NCI-H2107 treated with DMSO at 0.1 percent for 48 hours (cell line): ENCODE results near the gene PPEF2.
"Not testable (repeated sequence)": the region's sequence is repeated elsewhere in the genome, so short reads cannot be mapped to it uniquely, and the experiment has no call there.

Experiments used
- DNase-seq: peaks from one replicate; lab custom pipeline; 2025; ENCODE audit not compliant: unreplicated experiment; lab: John Stamatoyannopoulos, UW

Gene PPEF2, protein sequence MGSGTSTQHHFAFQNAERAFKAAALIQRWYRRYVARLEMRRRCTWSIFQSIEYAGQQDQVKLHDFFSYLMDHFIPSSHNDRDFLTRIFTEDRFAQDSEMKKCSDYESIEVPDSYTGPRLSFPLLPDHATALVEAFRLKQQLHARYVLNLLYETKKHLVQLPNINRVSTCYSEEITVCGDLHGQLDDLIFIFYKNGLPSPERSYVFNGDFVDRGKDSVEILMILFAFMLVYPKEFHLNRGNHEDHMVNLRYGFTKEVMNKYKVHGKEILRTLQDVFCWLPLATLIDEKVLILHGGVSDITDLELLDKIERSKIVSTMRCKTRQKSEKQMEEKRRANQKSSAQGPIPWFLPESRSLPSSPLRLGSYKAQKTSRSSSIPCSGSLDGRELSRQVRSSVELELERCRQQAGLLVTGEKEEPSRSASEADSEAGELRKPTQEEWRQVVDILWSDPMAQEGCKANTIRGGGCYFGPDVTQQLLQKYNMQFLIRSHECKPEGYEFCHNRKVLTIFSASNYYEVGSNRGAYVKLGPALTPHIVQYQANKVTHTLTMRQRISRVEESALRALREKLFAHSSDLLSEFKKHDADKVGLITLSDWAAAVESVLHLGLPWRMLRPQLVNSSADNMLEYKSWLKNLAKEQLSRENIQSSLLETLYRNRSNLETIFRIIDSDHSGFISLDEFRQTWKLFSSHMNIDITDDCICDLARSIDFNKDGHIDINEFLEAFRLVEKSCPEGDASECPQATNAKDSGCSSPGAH

DNA sequence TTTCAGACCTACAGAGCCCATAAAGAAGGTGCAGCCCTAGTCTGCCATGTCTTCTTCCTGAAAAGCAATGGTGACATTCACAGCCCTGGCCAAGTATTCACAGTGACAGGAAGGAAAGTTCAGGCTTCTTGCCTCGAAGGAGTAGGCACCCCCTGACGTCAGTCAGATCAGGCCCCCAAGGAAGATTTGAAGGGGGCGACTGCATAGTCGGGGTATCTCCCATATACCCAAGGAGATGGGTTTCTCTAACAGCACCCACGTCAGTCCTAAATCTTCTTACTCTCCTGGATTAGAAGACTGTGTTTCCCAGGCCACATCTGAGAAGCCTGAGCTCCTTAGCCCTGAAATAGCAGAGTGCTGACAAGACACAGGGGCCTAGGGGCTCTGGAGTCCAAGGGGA, at the start of gene PPEF2:
PPEF2 (minus strand) TSS at position 101 of the 400 bp plus-strand sequence. CDS start 6,127 bp downstream, outside the sequence.
- DNase-seq = no peak

DNA sequence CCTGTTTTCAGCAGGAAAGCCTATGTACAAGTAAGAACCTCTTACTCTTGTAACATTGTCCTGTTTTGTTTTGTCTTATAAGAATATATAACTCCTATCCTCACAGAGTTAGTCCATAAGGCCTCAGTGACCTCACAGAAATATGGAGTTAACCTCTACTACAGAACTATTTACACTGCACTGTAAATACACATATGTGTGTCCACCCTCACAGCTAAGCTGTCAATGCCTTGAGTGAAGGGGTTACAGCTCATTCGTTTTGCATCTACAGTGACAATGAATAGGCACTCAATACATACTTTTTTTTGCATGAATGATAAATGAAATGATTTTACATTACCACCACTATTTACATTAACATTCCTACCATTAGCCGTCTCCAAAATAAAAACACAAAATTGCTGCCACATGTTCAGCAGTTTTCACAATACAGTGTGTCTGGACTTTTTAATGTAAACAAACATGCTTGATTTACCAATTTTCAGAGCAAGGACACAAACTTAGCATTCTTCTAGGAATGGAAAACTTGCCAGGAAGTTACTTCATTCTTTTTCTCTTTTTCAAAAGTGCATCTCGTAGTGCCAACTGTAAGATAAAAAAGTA, 48.1 kb upstream of the PPEF2 start:
- no peak for DNase-seq

DNA sequence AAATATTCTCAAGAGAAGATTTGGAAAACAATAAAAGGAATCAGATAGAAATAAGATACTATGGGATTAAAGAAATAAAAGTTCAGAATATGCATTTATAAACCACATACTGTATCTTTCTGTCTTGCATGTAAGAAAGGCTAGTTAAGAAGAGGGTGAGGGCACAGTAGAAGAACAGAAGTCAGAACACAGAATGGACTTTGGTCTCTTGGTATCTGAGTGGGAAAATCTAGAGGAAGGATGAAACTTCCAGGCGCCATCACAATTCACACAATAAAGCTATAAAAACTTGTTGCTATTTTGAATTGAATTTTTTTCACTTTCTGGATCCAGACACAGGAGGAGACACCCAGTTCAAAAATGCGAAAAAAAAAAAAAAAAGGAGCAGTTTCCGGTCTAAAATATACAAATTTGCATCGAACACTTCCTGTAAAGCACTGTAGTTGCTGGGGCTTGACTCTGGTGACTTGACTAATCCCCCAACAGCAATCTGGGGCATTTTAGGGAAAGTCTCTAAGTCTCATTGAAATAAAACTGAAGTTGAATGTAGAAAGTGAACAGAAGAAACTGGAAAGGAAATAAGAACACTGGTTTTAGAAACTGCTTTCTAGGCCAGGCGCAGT, 46.7 kb upstream of the PPEF2 start:
- DNase-seq = no peak

DNA sequence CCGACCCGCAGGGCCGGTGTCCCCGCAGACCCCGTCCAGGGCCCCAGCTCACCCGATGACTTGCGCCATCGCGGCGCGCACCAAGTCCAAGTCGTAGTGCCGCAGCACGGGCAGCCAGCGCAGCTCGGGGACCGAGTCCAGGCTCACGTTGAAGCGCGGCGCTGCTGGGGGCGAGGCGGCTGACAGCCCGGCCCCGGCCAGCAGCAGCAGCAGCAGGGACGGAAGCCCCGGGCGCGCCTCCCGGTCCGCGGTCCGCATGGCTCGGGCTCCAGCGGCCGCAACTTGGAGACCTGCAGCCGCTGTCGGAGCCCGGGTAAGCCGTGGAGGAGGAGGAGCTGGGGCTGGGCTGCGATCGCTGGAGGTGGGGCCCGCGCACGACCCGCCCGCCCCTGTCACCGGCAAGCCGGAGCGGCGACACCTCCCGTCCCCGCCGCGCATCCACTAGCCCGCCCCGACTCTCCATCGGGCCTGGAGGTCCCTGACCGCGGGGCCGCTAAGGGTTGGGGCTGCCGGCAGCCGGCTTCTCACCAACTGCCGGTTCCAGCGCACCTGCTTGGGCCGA, 38.5 kb upstream of the PPEF2 start, which contains the start of gene NAAA:
NAAA (minus strand) TSS at position 322 of the 562 bp plus-strand sequence; CDS start at position 258, 64 bp downstream.
- no peak for DNase-seq

DNA sequence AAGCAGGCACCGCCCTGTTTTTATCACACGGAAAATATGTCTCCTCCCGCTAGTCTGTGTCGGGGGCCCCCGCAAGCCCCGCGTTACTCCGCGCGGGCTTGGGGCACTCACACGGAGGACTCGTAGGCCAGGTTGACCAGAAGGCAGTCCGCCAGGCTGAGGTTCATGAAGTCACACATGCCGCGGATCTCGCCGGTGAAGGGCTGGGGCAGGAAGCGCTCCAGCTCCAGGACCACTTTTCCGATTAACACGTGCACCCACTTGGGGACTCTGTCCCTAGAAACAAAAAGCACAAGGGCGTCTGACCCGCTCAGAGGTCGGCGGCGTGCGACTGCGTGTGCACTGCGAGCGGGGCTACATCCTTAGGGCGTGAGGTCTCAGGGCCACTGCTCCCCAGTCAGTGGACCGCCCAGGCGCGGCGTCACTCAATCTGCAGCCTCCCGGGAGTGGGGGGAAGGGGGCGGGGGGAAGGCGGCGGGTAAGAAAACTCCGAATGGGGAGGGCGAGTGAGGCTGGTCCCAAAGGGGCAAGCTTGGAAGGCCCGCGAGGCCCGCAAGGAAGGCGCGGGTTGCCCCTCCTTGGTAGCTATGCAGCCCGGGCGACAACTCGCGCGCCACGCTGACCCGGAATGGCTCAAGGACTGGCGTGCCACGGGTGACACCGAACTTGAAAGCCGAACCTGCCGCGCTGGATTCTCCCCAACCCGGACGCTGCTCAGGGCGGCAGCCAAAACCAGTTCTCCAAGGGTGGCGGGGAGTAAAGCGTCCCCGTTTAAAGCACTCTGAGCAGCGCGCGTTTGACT, 37.8 kb upstream of the PPEF2 start:
- DNase-seq = no peak

DNA sequence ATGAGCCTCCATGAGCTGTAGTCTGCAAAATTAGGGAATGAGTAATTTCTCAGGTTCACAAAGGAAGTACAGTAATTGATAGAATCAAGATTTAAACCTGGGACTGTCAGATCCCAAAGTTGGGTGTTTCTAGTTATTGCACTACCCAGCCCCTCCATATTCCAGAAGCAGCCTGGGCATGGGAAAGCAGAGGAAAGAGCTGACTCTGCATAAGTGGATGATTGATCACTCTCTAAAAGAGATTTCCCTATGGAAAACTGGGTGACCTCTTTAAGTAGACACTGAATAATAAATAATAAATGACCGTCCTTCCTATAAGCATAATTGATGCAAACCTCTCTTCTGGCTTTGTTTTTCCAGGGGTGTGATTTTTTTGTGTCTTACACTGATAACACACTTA, 33.4 kb upstream of the PPEF2 start:
- no peak for DNase-seq

DNA sequence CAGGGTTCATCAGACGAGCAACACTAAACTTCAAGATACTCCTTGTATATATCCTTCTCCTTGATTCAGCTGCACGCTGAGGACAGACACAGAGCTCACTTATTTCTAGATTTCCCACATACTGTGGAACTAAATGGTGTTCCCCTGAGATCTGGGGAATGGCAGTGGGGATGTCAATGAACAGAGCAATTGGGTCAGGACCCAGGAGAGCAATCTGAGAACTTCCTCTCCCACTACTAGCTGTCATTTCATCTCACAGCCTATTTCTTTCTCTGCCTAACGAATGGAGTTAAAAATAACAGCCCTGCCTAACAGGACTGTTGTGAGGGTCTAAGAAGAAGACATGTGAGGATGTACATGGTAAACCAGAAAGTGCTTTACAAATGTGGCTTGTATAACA, 27.9 kb upstream of the PPEF2 start:
- DNase-seq = no peak

DNA sequence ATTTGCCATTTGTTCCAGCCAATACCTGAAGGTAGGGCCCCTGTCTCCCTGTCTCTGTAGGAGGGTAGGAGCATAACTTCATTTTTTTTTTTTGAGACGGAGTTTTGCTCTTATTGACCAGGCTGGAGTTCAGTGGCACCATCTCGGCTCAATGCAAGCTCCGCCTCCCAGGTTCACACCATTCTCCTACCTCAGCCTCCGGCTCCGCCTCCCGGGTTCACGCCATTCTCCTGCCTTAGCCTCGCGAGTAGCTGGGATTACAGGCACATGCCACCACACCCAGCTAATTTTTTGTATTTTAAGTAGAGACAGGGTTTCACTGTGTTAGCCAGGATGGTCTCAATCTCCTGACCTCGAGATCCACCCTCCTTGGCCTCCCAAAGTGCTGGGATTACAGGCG, 22.7 kb upstream of the PPEF2 start:
- DNase-seq = not testable (repeated sequence)

DNA sequence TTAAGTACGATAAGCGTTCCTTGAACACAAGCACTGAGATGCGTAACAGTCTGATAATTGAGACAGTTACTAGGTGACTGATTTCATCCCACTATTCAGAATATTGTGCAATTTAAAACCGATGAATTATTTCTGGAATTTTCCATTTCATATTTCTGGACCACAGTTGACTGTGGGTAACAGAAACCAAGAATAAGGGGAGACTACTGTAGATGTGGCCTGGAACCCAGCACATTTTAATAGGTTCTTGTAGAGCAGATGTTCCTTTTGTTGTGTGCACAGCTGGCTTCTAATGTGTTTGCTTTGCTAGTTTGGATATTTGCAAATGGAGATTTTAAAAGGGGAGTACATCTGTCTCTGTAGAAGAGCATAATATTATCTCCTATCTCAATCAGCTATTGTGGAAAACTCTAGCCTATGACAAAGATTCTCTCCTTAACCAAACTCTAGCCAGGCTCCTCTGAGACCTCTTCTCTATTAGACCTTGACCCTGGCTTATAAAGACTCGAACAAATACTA, 22.1 kb upstream of the PPEF2 start:
- DNase-seq = no peak

DNA sequence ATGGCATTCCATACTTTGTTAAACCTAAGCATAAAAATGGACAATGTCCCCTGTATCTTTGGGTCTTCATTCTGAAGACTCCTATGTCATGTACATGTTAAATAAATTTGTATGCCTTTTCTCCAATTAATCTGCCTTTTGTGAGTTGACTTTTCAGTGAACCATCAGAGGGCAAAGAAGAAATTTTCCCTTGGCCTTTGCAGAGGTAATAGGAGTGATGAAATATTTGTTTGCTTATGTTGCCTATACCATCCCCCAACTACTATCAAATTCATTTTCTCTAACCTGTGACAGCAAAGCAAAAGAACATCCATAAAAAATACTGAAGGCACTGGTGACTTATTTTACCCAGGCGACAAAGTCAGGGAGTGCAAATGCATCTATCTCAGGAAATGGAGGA, 20.3 kb upstream of the PPEF2 start:
- DNase-seq = no peak

DNA sequence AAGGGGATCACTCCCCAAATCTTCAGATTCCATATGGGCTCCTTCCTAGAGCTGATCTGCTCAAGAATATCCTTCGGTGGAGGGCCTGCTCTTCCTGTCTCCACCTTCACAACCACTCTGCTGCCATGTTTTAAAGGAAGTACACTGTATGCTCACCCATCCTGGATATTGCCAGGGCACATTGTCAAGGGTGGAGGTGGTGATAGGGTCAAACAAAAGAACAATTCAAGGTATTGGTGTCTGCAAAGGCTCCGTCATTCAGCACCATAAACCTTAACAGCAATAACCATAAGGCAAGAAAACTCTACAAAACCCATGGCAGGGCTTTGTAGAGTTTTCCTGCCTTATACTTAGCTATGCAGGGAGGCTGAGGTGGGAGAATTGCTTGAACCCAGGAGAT, 19.7 kb upstream of the PPEF2 start:
- no peak for DNase-seq

DNA sequence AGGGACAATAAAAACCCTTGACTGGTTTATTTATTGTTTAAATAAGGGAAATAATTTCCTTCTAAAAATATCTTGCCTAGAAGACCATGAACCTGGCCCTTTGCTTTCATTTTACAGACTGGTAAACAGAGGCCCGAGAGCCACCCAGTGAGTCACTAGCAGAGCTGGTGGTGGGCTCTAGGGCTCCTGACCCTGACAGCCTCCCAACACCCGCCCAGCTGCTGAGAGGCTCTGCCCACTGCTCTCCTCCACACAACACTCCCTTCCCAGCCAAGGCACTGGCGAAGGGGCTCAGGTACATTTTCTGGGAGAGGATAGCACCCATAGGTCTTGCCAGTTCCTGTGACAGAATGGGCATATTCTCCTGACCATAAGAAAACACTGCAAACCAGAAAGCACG, 18.1 kb upstream of the PPEF2 start:
- DNase-seq = no peak

DNA sequence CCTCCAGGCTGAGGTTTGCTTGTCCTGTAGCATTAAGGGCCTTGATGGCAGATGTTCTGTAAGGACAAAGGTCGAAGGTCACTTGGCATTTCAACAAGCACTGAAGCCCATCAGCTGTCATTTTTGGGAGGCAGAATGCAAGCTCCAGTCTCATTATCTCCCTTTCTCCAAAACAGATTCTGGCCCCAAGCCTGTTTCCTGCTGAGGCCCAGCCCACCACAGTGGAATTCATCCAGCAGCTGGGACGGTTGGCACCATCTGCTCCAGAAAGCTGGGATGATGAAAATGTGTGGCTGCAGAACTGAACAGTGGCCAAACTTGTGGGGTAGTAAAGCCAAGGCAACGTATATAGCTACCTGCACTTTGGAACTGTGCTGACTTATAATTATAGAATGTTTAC, 17.7 kb upstream of the PPEF2 start:
- DNase-seq = no peak

DNA sequence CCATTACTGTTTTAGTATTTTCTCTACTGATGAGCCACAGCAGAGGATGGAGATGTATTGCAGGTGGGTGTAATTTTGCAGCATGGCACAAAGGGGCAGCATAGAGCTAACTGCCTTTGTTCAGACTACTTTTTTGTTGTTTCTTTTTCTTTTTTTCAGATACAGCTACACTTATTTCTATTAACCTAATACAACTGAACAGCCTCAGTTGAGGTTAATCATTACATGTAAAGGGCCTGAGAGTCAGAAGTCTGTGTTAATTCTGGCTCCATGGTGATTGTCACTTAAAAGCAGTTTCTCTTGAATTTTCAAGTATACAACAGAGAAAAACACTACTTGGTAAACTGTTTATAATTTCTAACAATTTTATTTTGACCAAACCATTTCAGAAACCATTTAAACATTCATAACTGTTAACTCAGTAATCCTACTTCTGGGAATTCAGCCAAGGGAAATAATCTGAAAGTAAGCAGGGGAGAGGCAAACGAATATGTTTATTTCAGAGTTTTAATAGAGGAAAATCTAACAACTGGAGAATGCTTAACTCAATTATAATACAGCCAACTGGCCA, 13.9 kb upstream of the PPEF2 start:
- DNase-seq = peak; percentile 23

DNA sequence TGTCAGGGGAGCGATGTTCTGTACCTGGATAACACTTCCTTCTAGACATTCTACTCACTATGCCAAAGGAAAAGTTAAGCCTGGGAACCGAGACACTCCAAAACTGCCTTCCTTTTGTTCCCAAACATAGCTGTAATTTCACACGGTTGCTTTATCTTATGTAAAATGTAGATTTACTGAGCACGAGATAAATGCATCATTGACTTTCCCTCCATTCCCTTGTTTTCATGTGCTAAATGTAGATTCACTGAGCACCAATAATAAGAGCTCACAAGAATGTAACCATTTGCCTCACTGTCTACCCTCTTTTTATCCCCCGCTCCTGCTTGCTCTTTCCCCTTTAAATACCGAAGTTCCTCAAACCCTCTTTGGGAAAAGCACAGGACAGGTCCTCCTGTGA, 10.7 kb upstream of the PPEF2 start:
- no peak for DNase-seq

DNA sequence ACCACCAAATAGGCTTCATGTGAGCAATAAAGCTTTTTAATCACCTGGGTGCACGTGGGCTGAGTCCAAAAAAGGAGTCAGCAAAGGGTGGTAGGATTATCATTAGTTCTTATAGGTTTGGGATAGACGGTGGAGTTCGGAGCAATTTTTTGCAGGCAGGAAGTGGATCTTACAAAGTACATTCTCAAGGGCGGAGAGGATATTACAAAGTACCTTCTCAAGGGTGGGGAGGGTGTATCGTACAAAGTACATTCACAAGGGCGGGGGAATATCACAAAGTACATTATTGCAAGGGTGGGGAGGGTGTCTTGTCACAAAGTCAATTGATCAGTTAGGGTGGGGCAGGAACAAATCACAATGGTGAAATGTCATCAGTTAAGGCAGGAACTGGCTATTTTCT, 8.6 kb upstream of the PPEF2 start:
- not testable (repeated sequence) for DNase-seq

DNA sequence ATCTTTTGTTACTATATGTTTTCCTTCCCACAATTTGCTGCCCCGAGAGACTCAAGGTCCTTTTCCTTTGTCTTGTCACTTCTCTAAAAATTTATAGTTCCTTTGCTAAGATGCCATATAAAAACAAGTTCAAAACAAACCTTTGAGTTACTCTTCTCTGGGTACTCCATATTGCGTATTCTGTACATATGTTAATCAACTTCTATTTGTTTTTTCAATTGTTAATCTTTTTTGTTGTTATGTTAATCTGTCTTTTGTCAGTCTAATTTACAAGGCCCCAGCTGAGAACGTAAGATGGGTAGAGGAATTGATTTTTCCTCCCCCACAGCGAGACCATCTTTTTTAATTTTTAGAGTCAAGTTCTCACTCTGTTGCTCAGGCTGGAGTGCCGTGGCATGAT, 7.2 kb upstream of the PPEF2 start:
- DNase-seq = no peak

DNA sequence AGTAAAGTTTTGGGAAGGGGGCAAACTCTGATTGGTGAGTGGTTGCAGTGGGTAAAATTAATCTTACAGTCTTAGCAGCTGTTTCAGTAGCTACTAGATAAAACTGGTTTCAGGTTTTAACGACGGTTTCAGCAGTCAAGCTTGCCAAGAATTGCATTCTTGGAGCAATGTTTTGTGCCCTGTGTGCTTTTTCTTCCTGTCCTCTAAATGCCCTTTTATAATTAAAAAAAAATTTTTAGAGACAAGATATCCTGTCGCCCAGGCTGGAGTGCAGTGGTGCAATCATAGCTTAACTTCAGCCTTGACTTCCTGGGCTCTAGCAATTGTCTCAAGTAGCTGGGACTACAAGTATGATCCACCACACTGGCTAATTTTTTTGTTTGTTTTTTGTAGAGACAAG, 6.3 kb upstream of the PPEF2 start:
- no peak for DNase-seq

DNA sequence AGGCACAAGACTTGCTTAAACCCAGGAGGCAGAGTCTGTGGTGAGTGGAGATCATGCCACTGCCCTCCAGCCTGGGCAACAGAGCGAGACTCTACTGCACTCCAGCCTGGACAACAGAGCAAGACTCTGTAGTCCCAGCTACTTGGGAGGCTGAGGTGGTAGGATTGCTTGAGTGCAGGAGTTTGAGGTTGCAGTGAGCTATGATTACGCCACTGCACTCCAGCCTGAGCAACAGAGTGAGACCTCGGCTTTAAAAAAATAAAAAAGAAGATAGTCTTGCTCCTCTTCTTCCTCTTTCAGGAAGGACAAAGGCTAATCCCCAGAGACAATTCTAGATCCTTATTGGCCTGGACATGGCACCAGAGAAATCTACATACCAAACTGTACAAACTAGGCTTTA, 5.7 kb upstream of the PPEF2 start:
- DNase-seq = no peak

DNA sequence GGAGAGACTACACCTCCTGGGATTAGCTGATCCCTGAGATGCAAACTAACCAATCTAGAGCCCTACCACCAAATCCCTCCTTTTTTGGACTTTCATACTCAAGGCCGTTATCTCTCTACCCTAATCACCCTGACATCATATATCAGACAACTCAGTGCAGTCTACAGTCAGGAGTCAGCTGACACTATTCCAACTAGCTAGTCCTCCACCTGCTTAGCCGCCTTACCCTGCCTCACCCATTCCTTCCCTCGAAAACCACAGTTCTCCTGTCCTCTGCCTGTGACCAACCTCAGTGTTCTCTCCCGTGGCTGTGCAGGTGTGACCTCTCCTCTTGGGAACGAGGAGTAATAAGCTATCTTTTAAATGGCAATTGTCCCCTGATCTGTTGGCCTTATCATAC, 1.8 kb upstream of the PPEF2 start:
- DNase-seq = no peak
